NCI-H128 (cell line): ENCODE measurements around the gene MCRIP1.

Experiments used
- DNase-seq: peaks from one replicate; lab custom pipeline; 2025; ENCODE audit not compliant: unreplicated experiment; lab: John Stamatoyannopoulos, UW

Gene MCRIP1

GRCh38 chr17:81833160-81833920, at the start of gene MCRIP1:
Gene MCRIP1, minus strand, starts transcription at chr17:81833291. Its CDS starts 8,785 bp downstream, at chr17:81824506.
- DNase-seq: peak; percentile 76

GRCh38 chr17:81879121-81879520, 46.0 kb upstream of the MCRIP1 start:
- DNase-seq: no peak

- DNase-seq: no peak
Measured at GRCh38 chr17:81878294-81878693, 45.2 kb upstream of the MCRIP1 start.

GRCh38 chr17:81877569-81877968, 44.5 kb upstream of the MCRIP1 start:
- DNase-seq: no peak

- DNase-seq: peak; percentile 55
Measured at GRCh38 chr17:81871387-81872230, 38.5 kb upstream of the MCRIP1 start.

- no peak for DNase-seq
Measured at GRCh38 chr17:81870981-81871386, 37.9 kb upstream of the MCRIP1 start, which contains the start of gene ARHGDIA. Gene ARHGDIA, minus strand, starts transcription at chr17:81871337. Its CDS starts 1,407 bp downstream, at chr17:81869930.

GRCh38 chr17:81870131-81870980, 37.3 kb upstream of the MCRIP1 start:
- no peak for DNase-seq

GRCh38 chr17:81869221-81870130, 36.4 kb upstream of the MCRIP1 start:
- no peak for DNase-seq

GRCh38 chr17:81868674-81869220, 35.7 kb upstream of the MCRIP1 start:
- no peak for DNase-seq

- DNase-seq: no peak
Measured at GRCh38 chr17:81867991-81868673, 35.0 kb upstream of the MCRIP1 start.

GRCh38 chr17:81867170-81867990, 34.3 kb upstream of the MCRIP1 start:
- DNase-seq: no peak

GRCh38 chr17:81866440-81867169, 33.5 kb upstream of the MCRIP1 start:
- DNase-seq: no peak

- no peak for DNase-seq
Measured at GRCh38 chr17:81865733-81866439, 32.8 kb upstream of the MCRIP1 start.

GRCh38 chr17:81865358-81865732, 32.3 kb upstream of the MCRIP1 start:
- no peak for DNase-seq

GRCh38 chr17:81863833-81864768, 31.0 kb upstream of the MCRIP1 start:
- DNase-seq: no peak

GRCh38 chr17:81863123-81863675, 30.1 kb upstream of the MCRIP1 start:
- DNase-seq: no peak
